Mesodermal cell (in vitro differentiated cells): ENCODE results near the gene F5. TPM values are rescaled to one million over a fixed set of nuclear protein-coding genes. Genes with fewer than 3 reads are reported as not detected.

Experiments
- H3K27ac ChIP-seq: 2 replicates; pipeline ENCODE4 v1.7.0; 2013; ENCODE audit warnings: mild to moderate bottlenecking, low read depth, low read length, moderate library complexity; ENCODE audit not compliant: severe bottlenecking
- H3K36me3 ChIP-seq: 2 replicates; pipeline ENCODE4 v1.7.1; 2013; ENCODE audit warnings: mild to moderate bottlenecking, low read length, moderate library complexity; ENCODE audit not compliant: control insufficient read depth, insufficient read depth
- H3K4me1 ChIP-seq: one replicate; pipeline ENCODE4 v1.7.1; 2013; ENCODE audit warnings: mild to moderate bottlenecking, low read length; ENCODE audit not compliant: insufficient read depth, control insufficient read depth, poor library complexity, severe bottlenecking
- H3K4me3 ChIP-seq: 2 replicates; pipeline ENCODE4 v1.7.0; 2013; ENCODE audit warnings: low read length, control low read depth, mild to moderate bottlenecking; ENCODE audit not compliant: insufficient read depth, poor library complexity, severe bottlenecking; ENCODE audit errors: extremely low read depth
- H3K9me3 ChIP-seq: 2 replicates; pipeline ENCODE4 v1.7.1; 2013; ENCODE audit warnings: mild to moderate bottlenecking, low read length, moderate library complexity; ENCODE audit not compliant: control insufficient read depth
- WGBS, 2 experiments: methylation state at CpG; one replicate each; pipeline ENCODE4 v1.1.5; 2013; ENCODE audit warnings: missing lambda C conversion rate in 2 of 2; ENCODE audit not compliant: insufficient coverage in 2 of 2; 5-methylcytosine and 5-hydroxymethylcytosine counted together
- polyA plus RNA-seq, 2 experiments: library from polyadenylated mRNA; stranded (reverse); fragments of 50-300 nt; gene quantifications; one replicate each; pipeline ENCODE4 v1.2.3, GENCODE V29; 2013

F5 gene
- polyA plus RNA-seq (2013, experiment 1 of 2): 0.44 TPM
- 0.46 TPM for polyA plus RNA-seq (2013, experiment 2 of 2)

GRCh38 chr1:169586395-169587255 lies at the start of gene F5:
F5 (minus strand) TSS chr1:169586481; CDS start chr1:169586386, 95 bp downstream.
- Histone ChIP-seq H3K27ac (no peak within 1 kb of the TSS), H3K36me3 (no peaks in the 10 kb centered on the region), H3K4me1 (peaks cover 6% of the 10 kb centered on the region), H3K9me3 (no peaks in the 10 kb centered on the region), H3K4me3 (no peak within 1 kb of the TSS)
- 48 to 64% methylated on average over 8 to 11 of the region's 15 CpGs for WGBS, 2 experiments

- H3K4me1 ChIP-seq: no peaks in the 10 kb centered on the region
- WGBS, 2 experiments: no CpG with 5 or more reads among the region's 1 CpG
Measured at GRCh38 chr1:169634877-169635276, 48.6 kb upstream of the F5 start.

GRCh38 chr1:169634145-169634544 lies 47.9 kb upstream of the F5 start:
- H3K9me3 ChIP-seq: peaks cover 9% of the 10 kb centered on the region
- H3K36me3 ChIP-seq: no peaks in the 10 kb centered on the region
- H3K4me1 ChIP-seq: no peaks in the 10 kb centered on the region
- 75 to 100% methylated on average over 1 of the region's 1 CpG for WGBS, 2 experiments
- H3K27ac ChIP-seq: no peak overlapping the region
- H3K4me3 ChIP-seq: no peak overlapping the region

More at GRCh38 chr1:169634877-169635276, 48.6 kb upstream of the F5 start:
- H3K27ac ChIP-seq: no peak overlapping the region
- H3K36me3 ChIP-seq: no peaks in the 10 kb centered on the region
- no peak overlapping the region for H3K4me3 ChIP-seq
- peaks cover 9% of the 10 kb centered on the region for H3K9me3 ChIP-seq

- WGBS, 2 experiments: 80 to 84% methylated on average over 1 to 2 of the region's 3 CpGs
- no peak overlapping the region for H3K27ac ChIP-seq
Measured at GRCh38 chr1:169631249-169631648, 45.0 kb upstream of the F5 start.

GRCh38 chr1:169630006-169630405 lies 43.7 kb upstream of the F5 start, which contains the start of gene SELP:
SELP (minus strand) TSS chr1:169630124; CDS start chr1:169630074, 50 bp downstream.
- Histone ChIP-seq H3K4me3 (no peak within 1 kb of the TSS), H3K27ac (no peak within 1 kb of the TSS), H3K4me1 (no peaks in the 10 kb centered on the region), H3K36me3 (no peaks in the 10 kb centered on the region), H3K9me3 (peaks cover 9% of the 10 kb centered on the region)
- WGBS, 2 experiments: 100% methylated on average over 1 of the region's 1 CpG

More at GRCh38 chr1:169631249-169631648, 45.0 kb upstream of the F5 start:
- no peaks in the 10 kb centered on the region for H3K4me1 ChIP-seq
- H3K36me3 ChIP-seq: no peaks in the 10 kb centered on the region
- peaks cover 9% of the 10 kb centered on the region for H3K9me3 ChIP-seq
- no peak overlapping the region for H3K4me3 ChIP-seq

GRCh38 chr1:169624912-169625311 lies 38.6 kb upstream of the F5 start:
- Histone ChIP-seq H3K4me3 (no peak overlapping the region), H3K9me3 (no peaks in the 10 kb centered on the region), H3K27ac (no peak overlapping the region), H3K4me1 (no peaks in the 10 kb centered on the region), H3K36me3 (no peaks in the 10 kb centered on the region)
- 64 to 93% methylated on average over 2 of the region's 2 CpGs for WGBS, 2 experiments

GRCh38 chr1:169624122-169624521 lies 37.8 kb upstream of the F5 start:
- Histone ChIP-seq H3K9me3 (no peaks in the 10 kb centered on the region), H3K4me1 (no peaks in the 10 kb centered on the region), H3K36me3 (no peaks in the 10 kb centered on the region), H3K4me3 (no peak overlapping the region), H3K27ac (no peak overlapping the region)

GRCh38 chr1:169623132-169623926 lies 37.0 kb upstream of the F5 start:
- no peaks in the 10 kb centered on the region for H3K36me3 ChIP-seq
- no peak overlapping the region for H3K4me3 ChIP-seq
- no peak overlapping the region for H3K27ac ChIP-seq
- no peaks in the 10 kb centered on the region for H3K9me3 ChIP-seq
- peaks cover 7% of the 10 kb centered on the region for H3K4me1 ChIP-seq
- 84 to 90% methylated on average over 3 of the region's 6 CpGs for WGBS, 2 experiments

- no peak overlapping the region for H3K4me3 ChIP-seq
- H3K27ac ChIP-seq: no peak overlapping the region
- H3K9me3 ChIP-seq: no peaks in the 10 kb centered on the region
- 97% methylated on average over 8 of the region's 8 CpGs for WGBS, 2 experiments
- H3K36me3 ChIP-seq: no peaks in the 10 kb centered on the region
- H3K4me1 ChIP-seq: peaks cover 8% of the 10 kb centered on the region
Measured at GRCh38 chr1:169620565-169620964, 34.3 kb upstream of the F5 start.

GRCh38 chr1:169618367-169618766 lies 32.1 kb upstream of the F5 start:
- WGBS, 2 experiments: 80% methylated on average over 1 of the region's 2 CpGs; no CpG with 5 or more reads in 1 of the 2 experiments
- H3K27ac ChIP-seq: no peak overlapping the region
- H3K4me1 ChIP-seq: peaks cover 8% of the 10 kb centered on the region
- no peak overlapping the region for H3K4me3 ChIP-seq
- H3K36me3 ChIP-seq: no peaks in the 10 kb centered on the region
- no peaks in the 10 kb centered on the region for H3K9me3 ChIP-seq
